Neural progenitor cell (in vitro differentiated cells): Measurements from ENCODE around the gene RHO. TPM values are rescaled to one million over a fixed set of nuclear protein-coding genes. Genes with fewer than 3 reads are reported as not detected.

ENCODE experiments used
- DNase-seq: peaks from one replicate; pipeline ENCODE4 v3.0.0-alpha.2; 2016; ENCODE audit warnings: low spot score
- H2AFZ ChIP-seq: fragments of 200-600 bp; sonication (generic); replicated peaks from 2 replicates; pipeline ENCODE4 v1.6.1; 2016; ENCODE audit warnings: antibody characterized with exemption
- H3F3A ChIP-seq: fragments of 200-600 bp; sonication (generic); 2 replicates; pipeline ENCODE4 v1.6.1; 2016; ENCODE audit warnings: antibody characterized with exemption, low read depth
- H3K27ac ChIP-seq: fragments of 200-600 bp; sonication (generic); 2 replicates; pipeline ENCODE4 v1.5.1; 2016; ENCODE audit warnings: mild to moderate bottlenecking
- H3K27me3 ChIP-seq: fragments of 200-600 bp; sonication (generic); 2 replicates; pipeline ENCODE4 v1.6.1; 2016; ENCODE audit warnings: mild to moderate bottlenecking, moderate library complexity
- H3K36me3 ChIP-seq: fragments of 200-600 bp; sonication (generic); 2 replicates; pipeline ENCODE4 v1.5.1; 2016
- H3K4me1 ChIP-seq: fragments of 200-600 bp; sonication (generic); 2 replicates; pipeline ENCODE4 v1.6.1; 2016; ENCODE audit warnings: mixed run types
- H3K4me2 ChIP-seq: fragments of 200-600 bp; sonication (generic); 2 replicates; pipeline ENCODE4 v1.6.1; 2016
- H3K4me3 ChIP-seq: fragments of 200-600 bp; sonication (generic); 2 replicates; pipeline ENCODE4 v1.5.1; 2016
- H3K79me2 ChIP-seq: fragments of 200-600 bp; sonication (generic); 2 replicates; pipeline ENCODE4 v1.6.1; 2016; ENCODE audit warnings: low read depth
- H3K9ac ChIP-seq: fragments of 200-600 bp; sonication (generic); 2 replicates; pipeline ENCODE4 v1.6.1; 2016
- H3K9me3 ChIP-seq: fragments of 200-600 bp; sonication (generic); 2 replicates; pipeline ENCODE4 v1.5.1; 2016; ENCODE audit warnings: low read depth
- H4K20me1 ChIP-seq: fragments of 200-600 bp; sonication (generic); 2 replicates; pipeline ENCODE4 v1.6.1; 2016; ENCODE audit warnings: low read depth
- H3K27ac Mint-ChIP-seq: 3 replicates; pipeline ENCODE4 v1.8.0; 2021; ENCODE audit warnings: mixed read lengths
- H3K27me3 Mint-ChIP-seq: 2 replicates; pipeline ENCODE4 v1.8.0; 2022; ENCODE audit warnings: low read depth, mild to moderate bottlenecking, inconsistent platforms, moderate library complexity, mixed read lengths; ENCODE audit not compliant: insufficient read depth
- H3K36me3 Mint-ChIP-seq: 3 replicates; pipeline ENCODE4 v1.8.0; 2021; ENCODE audit warnings: mixed read lengths
- H3K4me1 Mint-ChIP-seq: 3 replicates; pipeline ENCODE4 v1.8.0; 2021; ENCODE audit warnings: mixed read lengths
- H3K4me3 Mint-ChIP-seq: 3 replicates; pipeline ENCODE4 v1.8.0; 2021; ENCODE audit warnings: mild to moderate bottlenecking, moderate library complexity, mixed read lengths
- H3K9me3 Mint-ChIP-seq: 3 replicates; pipeline ENCODE4 v1.8.0; 2020; ENCODE audit warnings: mixed read lengths
- EZH2 ChIP-seq: fragments of 200-600 bp; sonication (generic); IDR thresholded peaks from 2 replicates; pipeline ENCODE4 v1.6.1; 2017; ENCODE audit warnings: antibody characterized with exemption, mild to moderate bottlenecking, moderate library complexity
- EZH2phosphoT487 ChIP-seq: fragments of 200-600 bp; sonication (generic); IDR thresholded peaks from 2 replicates; pipeline ENCODE4 v1.6.1; 2017; ENCODE audit warnings: antibody characterized with exemption
- total RNA-seq: library from RNA; depleted of rRNA; stranded (reverse); fragments of >200 nt; gene quantifications from 2 replicates; pipeline ENCODE4 v1.2.3, GENCODE V29; 2015; ENCODE audit warnings: low replicate concordance
- TF ChIP-seq, protein P1 (sequence below): fragments of 200-600 bp; sonication (generic); IDR thresholded peaks from 2 replicates; pipeline ENCODE4 v1.5.1; 2017; ENCODE audit warnings: antibody characterized with exemption, mild to moderate bottlenecking

Gene RHO
- total RNA-seq, 1 donor from 2014 or later, result not detected

DNA sequence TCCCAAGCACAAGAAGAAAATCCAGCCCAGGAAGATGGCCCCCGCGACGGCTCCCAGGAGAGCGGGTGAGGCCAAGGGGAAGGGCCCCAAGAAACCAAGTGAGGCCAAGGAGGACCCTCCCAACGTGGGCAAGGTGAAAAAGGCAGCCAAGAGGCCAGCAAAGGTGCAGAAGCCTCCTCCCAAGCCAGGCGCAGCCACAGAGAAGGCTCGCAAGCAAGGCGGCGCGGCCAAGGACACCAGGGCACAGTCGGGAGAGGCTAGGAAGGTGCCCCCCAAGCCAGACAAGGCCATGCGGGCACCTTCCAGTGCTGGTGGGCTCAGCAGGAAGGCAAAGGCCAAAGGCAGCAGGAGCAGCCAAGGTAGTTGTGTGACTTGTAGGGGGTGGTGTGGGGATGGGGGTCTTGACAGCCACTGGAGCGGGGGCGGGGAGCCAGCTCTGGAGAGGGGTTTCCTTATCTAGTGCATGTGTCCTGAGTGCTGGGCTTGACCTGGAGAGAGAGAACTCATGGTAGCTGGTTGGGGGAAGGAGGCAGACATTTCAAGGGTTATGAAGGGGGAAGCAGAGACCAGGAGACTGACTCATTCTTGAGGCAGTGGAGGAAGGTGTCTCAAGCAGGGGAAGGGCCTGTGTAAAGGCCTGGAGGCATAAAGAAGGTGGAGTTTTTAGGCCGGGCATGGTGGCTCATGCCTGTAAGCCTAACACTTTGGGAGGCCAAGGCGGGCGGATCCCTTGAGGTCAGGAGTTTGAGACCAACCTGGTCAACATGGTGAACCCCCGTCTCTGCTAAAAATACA lies 20.8 kb downstream of the RHO start:
- no peaks in the 10 kb centered on the region for H3K36me3 Mint-ChIP-seq
- Histone ChIP-seq H3K27me3 (no peaks in the 10 kb centered on the region), H3K4me2 (no peak overlapping the region), H3K27ac (no peak overlapping the region), H3K79me2 (no peaks in the 10 kb centered on the region), H3K9ac (no peak overlapping the region), H2AFZ (no peak overlapping the region), H3K9me3 (no peaks in the 10 kb centered on the region), H4K20me1 (no peaks in the 10 kb centered on the region), H3K4me1 (peaks cover 15% of the 10 kb centered on the region), H3F3A (peaks cover 2% of the 10 kb centered on the region), H3K4me3 (no peak overlapping the region), H3K36me3 (no peaks in the 10 kb centered on the region)
- peaks cover 16% of the 10 kb centered on the region for H3K27me3 Mint-ChIP-seq
- H3K4me3 Mint-ChIP-seq, result no peak overlapping the region
- H3K9me3 Mint-ChIP-seq, result no peaks in the 10 kb centered on the region
- TF ChIP-seq, protein P1, sequence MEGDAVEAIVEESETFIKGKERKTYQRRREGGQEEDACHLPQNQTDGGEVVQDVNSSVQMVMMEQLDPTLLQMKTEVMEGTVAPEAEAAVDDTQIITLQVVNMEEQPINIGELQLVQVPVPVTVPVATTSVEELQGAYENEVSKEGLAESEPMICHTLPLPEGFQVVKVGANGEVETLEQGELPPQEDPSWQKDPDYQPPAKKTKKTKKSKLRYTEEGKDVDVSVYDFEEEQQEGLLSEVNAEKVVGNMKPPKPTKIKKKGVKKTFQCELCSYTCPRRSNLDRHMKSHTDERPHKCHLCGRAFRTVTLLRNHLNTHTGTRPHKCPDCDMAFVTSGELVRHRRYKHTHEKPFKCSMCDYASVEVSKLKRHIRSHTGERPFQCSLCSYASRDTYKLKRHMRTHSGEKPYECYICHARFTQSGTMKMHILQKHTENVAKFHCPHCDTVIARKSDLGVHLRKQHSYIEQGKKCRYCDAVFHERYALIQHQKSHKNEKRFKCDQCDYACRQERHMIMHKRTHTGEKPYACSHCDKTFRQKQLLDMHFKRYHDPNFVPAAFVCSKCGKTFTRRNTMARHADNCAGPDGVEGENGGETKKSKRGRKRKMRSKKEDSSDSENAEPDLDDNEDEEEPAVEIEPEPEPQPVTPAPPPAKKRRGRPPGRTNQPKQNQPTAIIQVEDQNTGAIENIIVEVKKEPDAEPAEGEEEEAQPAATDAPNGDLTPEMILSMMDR, result no peak
- TF ChIP-seq EZH2phosphoT487 (no peak), EZH2 (no peak)
- DNase-seq, result no peak
- H3K27ac Mint-ChIP-seq, result peak overlapping the region; percentile 78
- H3K4me1 Mint-ChIP-seq, result peaks cover 35% of the 10 kb centered on the region

DNA sequence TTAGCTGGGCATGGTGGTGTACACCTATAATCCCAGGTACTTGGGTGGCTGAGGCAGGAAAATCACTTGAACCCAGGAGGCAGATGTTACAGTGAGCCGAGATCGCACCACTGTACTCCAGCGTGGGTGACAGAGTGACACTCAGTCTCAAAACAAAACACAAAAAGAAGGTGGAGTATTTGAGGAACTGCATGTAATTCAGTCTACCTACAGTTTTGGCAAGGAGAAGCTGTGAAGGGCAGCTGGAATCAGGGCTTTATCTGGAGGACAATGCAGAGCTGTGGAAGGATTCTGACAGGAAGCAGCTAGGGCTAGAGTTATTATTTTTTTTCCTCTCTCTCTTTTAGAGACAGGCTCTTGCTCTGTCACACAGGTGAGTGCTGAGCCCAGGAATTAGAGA lies 21.4 kb downstream of the RHO start:
- no peaks in the 10 kb centered on the region for H3K36me3 ChIP-seq
- H3F3A ChIP-seq, result peaks cover 8% of the 10 kb centered on the region
- H3K27ac Mint-ChIP-seq, result no peak overlapping the region
- H4K20me1 ChIP-seq, result no peaks in the 10 kb centered on the region
- H3K4me3 ChIP-seq, result no peak overlapping the region
- H3K4me2 ChIP-seq, result no peak overlapping the region
- no peaks in the 10 kb centered on the region for H3K79me2 ChIP-seq
- no peak overlapping the region for H3K27ac ChIP-seq
- no peak for TF ChIP-seq EZH2
- TF ChIP-seq, protein P1, result no peak
- TF ChIP-seq EZH2phosphoT487, result no peak
- DNase-seq, result no peak
- H3K9ac ChIP-seq, result no peak overlapping the region
- peaks cover 16% of the 10 kb centered on the region for H3K27me3 Mint-ChIP-seq
- no peaks in the 10 kb centered on the region for H3K27me3 ChIP-seq
- no peak overlapping the region for H3K4me3 Mint-ChIP-seq
- H3K4me1 ChIP-seq, result peaks cover 21% of the 10 kb centered on the region
- no peaks in the 10 kb centered on the region for H3K36me3 Mint-ChIP-seq
- H2AFZ ChIP-seq, result no peak overlapping the region
- no peaks in the 10 kb centered on the region for H3K9me3 ChIP-seq
- H3K9me3 Mint-ChIP-seq, result no peaks in the 10 kb centered on the region
- H3K4me1 Mint-ChIP-seq, result peaks cover 41% of the 10 kb centered on the region

DNA sequence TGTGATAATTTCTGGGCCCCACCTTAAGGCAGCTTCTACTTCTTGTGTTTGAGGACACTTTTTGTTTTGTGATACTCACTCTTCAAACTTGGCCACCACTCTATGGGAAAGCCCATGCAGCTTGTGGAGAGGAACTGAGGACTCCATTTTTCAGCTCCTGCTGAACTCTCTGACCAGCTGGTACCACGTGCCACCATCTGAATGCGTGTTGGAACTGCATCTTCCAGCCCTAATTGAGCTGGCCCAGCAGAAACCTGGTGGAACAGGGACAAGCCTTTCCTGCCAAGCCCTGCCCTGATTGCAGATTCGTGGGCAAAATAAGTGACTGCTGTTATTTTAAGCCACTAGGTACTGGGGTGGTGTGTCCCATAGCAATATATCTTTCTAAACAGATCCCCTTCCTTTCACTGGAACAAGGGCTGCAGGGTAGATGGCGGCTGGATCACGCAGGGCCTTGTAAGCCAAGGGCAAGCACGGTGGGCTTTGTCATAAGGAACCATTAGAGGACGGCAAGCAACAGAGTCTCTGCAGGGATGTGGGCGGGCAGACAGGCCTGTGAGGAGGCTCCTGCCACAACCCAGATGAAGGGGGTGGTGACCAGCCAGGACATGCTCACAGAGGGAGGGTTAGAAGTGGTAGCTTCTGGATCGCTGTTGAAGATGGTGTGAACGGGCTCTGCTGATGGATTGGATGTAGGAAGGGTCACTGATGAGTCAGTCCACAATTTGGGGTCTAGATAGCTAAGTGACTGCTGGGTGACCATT lies 24.0 kb downstream of the RHO start:
- Histone ChIP-seq H3K36me3 (no peaks in the 10 kb centered on the region), H4K20me1 (no peaks in the 10 kb centered on the region), H3K9ac (no peak overlapping the region), H3K27me3 (no peaks in the 10 kb centered on the region), H3F3A (peaks cover 9% of the 10 kb centered on the region), H3K27ac (no peak overlapping the region), H3K4me3 (no peak overlapping the region), H2AFZ (peak overlapping the region; percentile 15), H3K9me3 (no peaks in the 10 kb centered on the region), H3K79me2 (no peaks in the 10 kb centered on the region), H3K4me1 (peaks cover 36% of the 10 kb centered on the region), H3K4me2 (no peak overlapping the region)
- H3K36me3 Mint-ChIP-seq, result no peaks in the 10 kb centered on the region
- DNase-seq, result no peak
- peaks cover 55% of the 10 kb centered on the region for H3K4me1 Mint-ChIP-seq
- TF ChIP-seq, protein P1, result no peak
- TF ChIP-seq EZH2phosphoT487, result no peak
- TF ChIP-seq EZH2, result no peak
- H3K27me3 Mint-ChIP-seq, result peaks cover 14% of the 10 kb centered on the region
- H3K9me3 Mint-ChIP-seq, result no peaks in the 10 kb centered on the region
- peak overlapping the region; percentile 96 for H3K27ac Mint-ChIP-seq
- H3K4me3 Mint-ChIP-seq, result peak overlapping the region; percentile 15
